Muscle of leg (tissue), 11 donors: ENCODE measurements around the gene PIH1D1. TPM values are rescaled to one million over a fixed set of nuclear protein-coding genes. Genes with fewer than 3 reads are reported as not detected.

ENCODE experiments used
- DNase-seq: peaks from one replicate; pipeline ENCODE4 v3.0.0; 2013
- H3K27ac ChIP-seq: one replicate; pipeline ENCODE4 v1.5.1; 2013; ENCODE audit warnings: mild to moderate bottlenecking, low read length, control low read depth
- H3K27me3 ChIP-seq: one replicate; pipeline ENCODE4 v1.6.1; 2013; ENCODE audit warnings: low read length; ENCODE audit not compliant: control insufficient read depth, insufficient read depth
- H3K36me3 ChIP-seq: one replicate; pipeline ENCODE4 v1.6.1; 2013; ENCODE audit warnings: low read length; ENCODE audit not compliant: control insufficient read depth, insufficient read depth
- H3K4me1 ChIP-seq: one replicate; pipeline ENCODE4 v1.6.1; 2013; ENCODE audit warnings: low read length; ENCODE audit not compliant: control insufficient read depth, insufficient read depth
- H3K4me3 ChIP-seq: one replicate; pipeline ENCODE4 v1.5.1; 2013; ENCODE audit warnings: low read length, control low read depth
- H3K9me3 ChIP-seq: replicated peaks from 2 replicates; pipeline ENCODE4 v1.6.1; 2013; ENCODE audit warnings: low read depth, low read length; ENCODE audit not compliant: control insufficient read depth
- WGBS: methylation state at CpG from one replicate; pipeline ENCODE4 v1.1.5; 2013; ENCODE audit warnings: missing lambda C conversion rate; ENCODE audit not compliant: insufficient coverage; 5-methylcytosine and 5-hydroxymethylcytosine counted together
- polyA plus RNA-seq, 8 donors: library from polyadenylated mRNA; unstranded; fragments of 120-200 nt; gene quantifications; one replicate each; pipeline versions ENCODE4 v1.2.1 to v1.2.3, GENCODE V29; 2013; ENCODE audit warnings: inconsistent platforms in 1 of 8, low replicate concordance in 1 of 8; ENCODE audit not compliant: insufficient read length in 8 of 8, insufficient read depth in 1 of 8
- total RNA-seq: library from RNA; stranded (reverse); fragments of 120-200 nt; gene quantifications from one replicate; pipeline ENCODE4 v1.2.4, GENCODE V29; 2013

Gene PIH1D1
- total and polyA plus RNA-seq, 9 donors = 42.2 to 55.0 (median 46.7) TPM

- Histone ChIP-seq H3K9me3 (no peaks in the 10 kb centered on the region), H3K27me3 (no peaks in the 10 kb centered on the region), H3K36me3 (peaks cover 49% of the 10 kb centered on the region), H3K4me3 (no peak overlapping the region), H3K4me1 (peaks cover 36% of the 10 kb centered on the region), H3K27ac (no peak overlapping the region)
- 74% methylated on average over 4 of the region's 7 CpGs for WGBS
- DNase-seq = no peak
These were observed 40.4 kb upstream of the PIH1D1 start for GRCh38 chr19:49491804-49492572.

GRCh38 chr19:49491030-49491803, 39.6 kb upstream of the PIH1D1 start:
- no peak overlapping the region for H3K27ac ChIP-seq
- DNase-seq = no peak
- no peaks in the 10 kb centered on the region for H3K9me3 ChIP-seq
- WGBS = 92% methylated on average over 4 of the region's 17 CpGs
- no peak overlapping the region for H3K4me3 ChIP-seq
- H3K36me3 ChIP-seq = peaks cover 49% of the 10 kb centered on the region
- H3K4me1 ChIP-seq = peaks cover 36% of the 10 kb centered on the region
- no peaks in the 10 kb centered on the region for H3K27me3 ChIP-seq

GRCh38 chr19:49490287-49491029, 38.8 kb upstream of the PIH1D1 start:
- Histone ChIP-seq H3K27ac (peak overlapping the region; percentile 17), H3K27me3 (no peaks in the 10 kb centered on the region), H3K9me3 (no peaks in the 10 kb centered on the region), H3K4me3 (no peak overlapping the region), H3K36me3 (peaks cover 49% of the 10 kb centered on the region), H3K4me1 (peaks cover 34% of the 10 kb centered on the region)
- 88% methylated on average over 19 of the region's 27 CpGs for WGBS
- DNase-seq = no peak

- 57% methylated on average over 6 of the region's 15 CpGs for WGBS
- Histone ChIP-seq H3K36me3 (peaks cover 49% of the 10 kb centered on the region), H3K27ac (peak overlapping the region; percentile 93)
These were observed 38.1 kb upstream of the PIH1D1 start for GRCh38 chr19:49489601-49490167.

GRCh38 chr19:49488863-49489537, 37.4 kb upstream of the PIH1D1 start:
- no peak for DNase-seq
- Histone ChIP-seq H3K4me3 (peak overlapping the region; percentile 97), H3K27me3 (no peaks in the 10 kb centered on the region), H3K9me3 (no peaks in the 10 kb centered on the region), H3K4me1 (peaks cover 33% of the 10 kb centered on the region), H3K27ac (peak overlapping the region; percentile 93), H3K36me3 (peaks cover 49% of the 10 kb centered on the region)
- 4% methylated on average over 5 of the region's 15 CpGs for WGBS

More at GRCh38 chr19:49489601-49490167, 38.1 kb upstream of the PIH1D1 start:
- Histone ChIP-seq H3K27me3 (no peaks in the 10 kb centered on the region), H3K4me3 (peak overlapping the region; percentile 97), H3K9me3 (no peaks in the 10 kb centered on the region), H3K4me1 (peaks cover 33% of the 10 kb centered on the region)
- DNase-seq = no peak

- Histone ChIP-seq H3K4me1 (peaks cover 33% of the 10 kb centered on the region), H3K36me3 (peaks cover 49% of the 10 kb centered on the region), H3K27ac (peak overlapping the region; percentile 93), H3K4me3 (peak overlapping the region; percentile 97), H3K9me3 (no peaks in the 10 kb centered on the region), H3K27me3 (no peaks in the 10 kb centered on the region)
- DNase-seq = no peak
- under 1% methylated on average over 25 of the region's 26 CpGs for WGBS
These were observed 36.6 kb upstream of the PIH1D1 start for GRCh38 chr19:49488046-49488862.

- under 1% methylated on average over 54 of the region's 57 CpGs for WGBS
- no peaks in the 10 kb centered on the region for H3K27me3 ChIP-seq
- H3K4me1 ChIP-seq = peaks cover 33% of the 10 kb centered on the region
- no peaks in the 10 kb centered on the region for H3K9me3 ChIP-seq
- peak; percentile 100 for DNase-seq
- H3K36me3 ChIP-seq = peaks cover 41% of the 10 kb centered on the region
- peak within 1 kb of the TSS; percentile 97 for H3K4me3 ChIP-seq
- H3K27ac ChIP-seq = peak within 1 kb of the TSS; percentile 93
These were observed 35.8 kb upstream of the PIH1D1 start, which contains the start of gene RPL13A for GRCh38 chr19:49487277-49488045. TSS of gene RPL13A (plus strand) at chr19:49487608. CDS start at chr19:49487630, 22 bp downstream.

GRCh38 chr19:49486710-49487276, 35.2 kb upstream of the PIH1D1 start:
- no peak for DNase-seq

More at GRCh38 chr19:49486710-49487276, 35.2 kb upstream of the PIH1D1 start:
- Histone ChIP-seq H3K4me3 (no peak overlapping the region), H3K36me3 (peaks cover 34% of the 10 kb centered on the region), H3K4me1 (peaks cover 31% of the 10 kb centered on the region), H3K9me3 (no peaks in the 10 kb centered on the region), H3K27me3 (no peaks in the 10 kb centered on the region), H3K27ac (peak overlapping the region; percentile 86)
- WGBS = 52% methylated on average over 16 of the region's 23 CpGs
